Breast epithelium (tissue), 3 donors: ENCODE measurements around the gene CCIN.
"Not testable (repeated sequence)": the region's sequence is repeated elsewhere in the genome, so short reads cannot be mapped to it uniquely, and the experiment has no call there.

Source experiments
- CTCF ChIP-seq, 3 donors: fragments of 450-650 bp; IDR thresholded peaks; one replicate each; pipeline ENCODE4 v1.5.1; 2016 to 2017; ENCODE audit warnings: antibody characterized with exemption in 3 of 3, mild to moderate bottlenecking in 3 of 3, moderate library complexity in 3 of 3
- POLR2A ChIP-seq: fragments of 450-650 bp; IDR thresholded peaks from one replicate; pipeline ENCODE4 v1.6.1; 2016; ENCODE audit warnings: antibody characterized with exemption, mild to moderate bottlenecking, moderate library complexity

- not testable (repeated sequence) for TF ChIP-seq POLR2A; CTCF (IDR thresholded peaks at IDR 0.05)
These were observed 37.5 kb upstream of the CCIN start for GRCh38 chr9:36131666-36132065.
